ENCODE measurements around the gene LRBA. TPM values are rescaled to one million over a fixed set of nuclear protein-coding genes. Genes with fewer than 3 reads are reported as not detected.
"Not testable (repeated sequence)": the region's sequence is repeated elsewhere in the genome, so short reads cannot be mapped to it uniquely, and the experiment has no call there.

The LRBA gene
- total RNA-seq, 1 donor from 2014 or later = 54.0 TPM

DNA sequence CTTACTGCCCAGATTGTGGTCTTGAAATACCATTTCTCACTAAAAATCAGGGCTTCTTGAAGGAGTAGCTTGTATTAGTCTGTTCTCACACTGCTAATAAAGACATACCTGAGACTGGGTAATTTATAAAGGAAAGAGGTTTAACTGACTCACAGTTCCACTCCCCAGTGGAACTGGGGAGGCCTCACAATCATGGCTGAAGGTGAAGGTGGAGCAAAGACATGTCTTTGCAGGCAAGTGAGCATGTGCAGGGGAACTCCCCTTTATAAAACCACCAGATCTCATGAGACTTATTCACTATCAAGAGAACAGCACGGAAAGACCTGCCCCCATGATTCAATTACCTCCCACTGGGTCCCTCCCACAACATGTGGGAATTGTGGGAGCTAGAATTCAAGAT, 58.0 kb downstream of the LRBA start:
- H3K4me3 Mint-ChIP-seq; DNase-seq; H3K27me3 Mint-ChIP-seq; H3K27ac Mint-ChIP-seq; intact Hi-C loops (cut with micrococcal nuclease): not testable (repeated sequence)
- peaks cover 22% of the 10 kb centered on the region for H3K4me1 Mint-ChIP-seq
- H3K36me3 Mint-ChIP-seq (ENCODE audit: low read depth) = peaks cover 42% of the 10 kb centered on the region
- H3K9me3 Mint-ChIP-seq = peaks cover 20% of the 10 kb centered on the region

DNA sequence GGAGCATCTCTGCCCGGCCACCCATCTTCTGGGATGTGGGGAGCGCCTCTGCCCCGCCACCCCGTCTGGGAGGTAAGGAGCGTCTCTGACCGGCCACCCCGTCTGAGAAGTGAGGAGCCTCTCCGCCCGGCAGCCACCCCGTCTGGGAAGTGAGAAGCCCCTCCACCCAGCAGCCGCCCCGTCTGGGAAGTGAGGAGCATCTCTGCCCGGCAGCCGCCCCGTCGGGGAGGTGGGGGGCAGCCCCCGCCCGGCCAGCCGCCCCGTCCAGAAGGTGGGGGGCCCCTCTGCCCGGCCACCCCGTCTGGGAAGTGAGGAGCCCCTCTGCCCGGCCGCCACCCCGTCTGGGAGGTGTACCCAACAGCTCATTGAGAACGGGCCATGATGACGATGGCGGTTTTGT, 61.2 kb downstream of the LRBA start:
- peaks cover 40% of the 10 kb centered on the region for H3K36me3 Mint-ChIP-seq (ENCODE audit: low read depth)
- H3K9me3 Mint-ChIP-seq = peaks cover 17% of the 10 kb centered on the region
- DNase-seq; intact Hi-C loops (cut with micrococcal nuclease); H3K27ac Mint-ChIP-seq; H3K27me3 Mint-ChIP-seq; H3K4me3 Mint-ChIP-seq: not testable (repeated sequence)
- peaks cover 17% of the 10 kb centered on the region for H3K4me1 Mint-ChIP-seq

DNA sequence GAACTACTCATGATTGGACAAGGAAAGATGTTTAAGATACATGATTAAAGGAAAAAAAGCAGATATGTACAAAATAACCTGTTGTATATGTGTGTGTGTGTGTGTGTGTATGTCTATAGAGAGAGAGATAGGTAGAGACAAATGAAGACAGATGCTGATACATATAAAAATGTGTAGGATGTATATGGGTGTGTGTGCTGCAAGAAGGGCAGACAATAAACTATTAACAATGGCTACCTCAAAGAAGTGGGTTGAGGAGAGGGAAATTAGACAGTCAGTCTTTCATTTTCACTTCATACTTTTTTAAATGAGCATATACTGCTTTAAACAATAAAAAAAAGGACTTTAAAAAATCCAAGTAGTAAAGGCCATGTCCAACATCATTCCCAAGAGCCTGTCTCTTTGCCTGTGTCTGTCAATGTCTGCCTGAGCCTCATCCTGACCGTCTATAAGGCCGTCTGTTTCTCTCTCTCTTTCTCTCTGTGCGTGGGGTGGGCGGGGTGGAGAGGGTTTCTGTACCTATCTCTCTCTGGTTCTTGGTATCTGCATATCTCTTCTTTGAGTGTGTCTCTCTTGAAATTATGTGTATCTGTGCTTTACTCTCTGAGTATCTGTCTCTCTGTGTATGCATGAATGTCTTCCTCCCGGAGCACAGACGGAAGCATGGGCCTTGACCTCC, 62.8 kb downstream of the LRBA start:
- DNase-seq = no peak
- Mint-ChIP-seq H3K36me3 (ENCODE audit: low read depth) (peaks cover 24% of the 10 kb centered on the region), H3K4me1 (peaks cover 19% of the 10 kb centered on the region), H3K27me3 (no peaks in the 10 kb centered on the region), H3K9me3 (peaks cover 12% of the 10 kb centered on the region), H3K27ac (peak overlapping the region; percentile 2), H3K4me3 (no peak overlapping the region)
- intact Hi-C loops (cut with micrococcal nuclease) = no loop called here

DNA sequence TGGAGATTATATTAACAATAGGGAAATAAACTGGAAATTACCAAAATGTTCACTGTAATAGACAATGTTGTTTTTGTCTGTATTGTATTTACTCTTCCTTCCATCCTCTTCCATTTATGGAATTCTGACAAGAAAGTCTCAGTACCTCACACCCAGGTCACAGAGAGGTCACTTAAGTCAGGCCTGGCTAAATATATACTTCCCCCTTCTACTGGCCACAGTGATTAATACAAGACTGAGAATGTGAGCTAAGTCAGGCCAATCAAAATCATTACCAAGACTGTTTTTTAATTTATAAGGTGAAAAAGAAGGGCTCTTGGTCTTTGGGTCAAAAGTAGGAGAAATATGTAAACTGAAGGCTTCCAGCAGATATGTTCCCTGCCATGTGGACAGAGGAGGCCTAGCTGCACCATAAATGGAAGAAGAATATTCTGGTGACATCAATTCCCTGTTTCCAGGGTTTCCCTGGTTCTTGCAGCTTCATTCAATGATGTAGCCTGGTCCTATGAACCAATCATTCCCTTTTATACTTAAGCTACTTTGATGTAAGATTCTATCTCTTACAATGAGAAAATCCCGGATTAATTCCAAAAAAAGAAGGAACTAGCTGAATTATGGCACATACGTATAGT, 64.3 kb downstream of the LRBA start:
- Mint-ChIP-seq H3K36me3 (ENCODE audit: low read depth) (peaks cover 9% of the 10 kb centered on the region), H3K9me3 (no peaks in the 10 kb centered on the region), H3K4me3 (no peak overlapping the region), H3K4me1 (peaks cover 19% of the 10 kb centered on the region), H3K27ac (no peak overlapping the region), H3K27me3 (no peaks in the 10 kb centered on the region)
- DNase-seq = no peak
- intact Hi-C loops (cut with micrococcal nuclease) = no loop called here

DNA sequence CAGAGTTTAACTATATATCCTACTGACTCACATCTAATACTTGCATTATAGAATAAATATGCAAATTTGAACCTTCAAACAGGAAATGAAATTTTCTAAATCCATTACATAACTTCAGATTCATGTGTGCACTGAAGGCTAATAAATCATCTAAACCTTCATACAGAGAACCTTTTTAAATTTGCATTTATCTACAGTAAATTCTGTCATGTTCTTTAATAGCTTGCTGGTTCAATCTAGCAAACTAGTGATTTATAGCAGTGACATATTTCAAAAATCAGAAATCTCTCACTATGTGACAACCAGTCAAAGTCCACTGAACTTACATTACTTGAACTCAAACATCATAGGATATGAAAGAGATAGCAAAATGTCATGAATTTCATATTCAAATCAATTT, 65.1 kb downstream of the LRBA start:
- no peaks in the 10 kb centered on the region for H3K9me3 Mint-ChIP-seq
- no peak overlapping the region for H3K27ac Mint-ChIP-seq
- H3K36me3 Mint-ChIP-seq (ENCODE audit: low read depth) = peaks cover 6% of the 10 kb centered on the region
- H3K27me3 Mint-ChIP-seq = no peaks in the 10 kb centered on the region
- intact Hi-C loops (cut with micrococcal nuclease) = no loop called here
- no peak for DNase-seq
- no peak overlapping the region for H3K4me3 Mint-ChIP-seq
- peaks cover 19% of the 10 kb centered on the region for H3K4me1 Mint-ChIP-seq

DNA sequence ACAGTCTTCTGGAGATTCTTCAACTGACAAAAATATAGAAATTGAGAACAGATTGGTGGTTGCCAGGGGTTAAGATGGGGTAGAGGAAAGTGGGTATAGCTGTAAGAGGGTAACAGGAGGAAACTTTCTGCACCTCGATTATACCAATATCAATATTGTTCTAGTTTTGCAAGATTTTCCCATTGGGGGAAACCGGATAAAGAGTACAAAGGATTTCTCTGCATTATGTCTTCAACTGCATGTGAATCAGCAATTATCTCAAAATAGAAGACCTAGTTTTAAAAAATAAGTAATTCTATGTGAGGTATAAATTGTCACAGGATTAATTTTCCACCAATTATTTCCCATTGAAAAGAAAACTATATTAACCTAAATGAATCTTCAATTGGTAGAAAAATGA, 65.7 kb downstream of the LRBA start:
- H3K36me3 Mint-ChIP-seq (ENCODE audit: low read depth) = peaks cover 4% of the 10 kb centered on the region
- intact Hi-C loops (cut with micrococcal nuclease) = no loop called here
- DNase-seq = no peak
- no peak overlapping the region for H3K27ac Mint-ChIP-seq
- H3K4me3 Mint-ChIP-seq = no peak overlapping the region
- no peaks in the 10 kb centered on the region for H3K27me3 Mint-ChIP-seq
- peaks cover 19% of the 10 kb centered on the region for H3K4me1 Mint-ChIP-seq
- no peaks in the 10 kb centered on the region for H3K9me3 Mint-ChIP-seq

DNA sequence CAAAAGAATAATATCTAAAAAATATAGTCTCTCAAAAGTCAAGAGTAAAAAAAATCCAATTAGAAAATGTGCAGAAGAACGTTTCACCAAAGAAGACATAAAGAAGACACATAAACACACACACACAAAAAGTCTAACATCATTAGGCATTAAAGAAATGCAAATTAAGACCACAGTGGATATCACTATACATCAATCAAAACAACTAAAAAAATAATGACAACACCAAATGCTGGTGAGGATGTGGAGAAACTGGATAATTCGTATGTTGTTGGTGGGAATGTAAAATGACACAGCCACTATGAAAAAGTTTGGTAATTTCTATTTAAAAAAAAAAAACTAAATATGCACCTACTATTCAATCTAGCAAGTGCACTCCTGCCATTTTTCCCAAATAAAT, 66.4 kb downstream of the LRBA start:
- Mint-ChIP-seq H3K36me3 (ENCODE audit: low read depth) (peaks cover 6% of the 10 kb centered on the region), H3K27me3 (no peaks in the 10 kb centered on the region), H3K4me1 (peaks cover 21% of the 10 kb centered on the region), H3K4me3 (no peak overlapping the region), H3K9me3 (no peaks in the 10 kb centered on the region), H3K27ac (no peak overlapping the region)
- intact Hi-C loops (cut with micrococcal nuclease) = no loop called here
- DNase-seq = no peak

DNA sequence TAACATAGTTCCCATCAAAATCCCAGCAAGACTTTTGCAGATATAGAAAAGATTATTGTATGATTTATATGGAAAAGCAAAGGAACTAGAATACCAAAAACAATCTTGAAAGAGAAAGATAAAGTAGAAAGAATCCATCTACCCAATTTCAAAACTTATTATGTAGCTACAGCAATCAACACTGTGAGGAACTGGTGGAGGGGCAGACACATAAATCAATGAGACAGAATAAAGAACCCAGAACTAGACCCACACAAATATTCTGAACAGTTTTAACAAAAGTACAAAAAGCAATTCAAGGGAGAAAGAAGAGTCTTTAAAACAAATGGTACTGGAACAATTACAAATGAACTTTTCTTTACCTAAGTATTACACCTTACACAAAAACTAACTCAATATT, 67.0 kb downstream of the LRBA start:
- intact Hi-C loops (cut with micrococcal nuclease) = no loop called here

DNA sequence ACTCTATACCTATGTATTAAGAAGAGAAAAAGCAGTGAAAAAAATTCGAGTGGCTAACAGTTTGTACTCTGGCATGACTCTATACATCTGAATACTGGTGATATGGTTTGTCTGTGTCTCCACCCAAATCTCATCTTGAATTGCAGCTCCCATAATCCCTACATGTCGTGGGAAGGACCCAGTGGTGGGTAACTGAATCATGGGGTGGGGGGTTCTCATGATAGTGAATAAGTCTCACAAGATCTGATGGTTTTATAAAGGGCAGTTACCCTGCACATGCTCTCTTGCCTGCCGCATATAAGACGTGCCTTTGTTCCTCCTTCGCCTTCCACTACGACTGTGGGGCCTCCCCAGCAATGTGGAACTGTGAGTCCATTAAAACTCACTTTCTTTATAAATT, 70.4 kb downstream of the LRBA start:
- intact Hi-C loops (cut with micrococcal nuclease) = no loop called here
- DNase-seq = no peak
- Mint-ChIP-seq H3K4me1 (peaks cover 21% of the 10 kb centered on the region), H3K27me3 (no peaks in the 10 kb centered on the region), H3K36me3 (ENCODE audit: low read depth) (peaks cover 3% of the 10 kb centered on the region), H3K9me3 (no peaks in the 10 kb centered on the region), H3K4me3 (no peak overlapping the region), H3K27ac (no peak overlapping the region)

More for the DNA sequence above, 67.0 kb downstream of the LRBA start:
- Mint-ChIP-seq H3K4me1 (peaks cover 23% of the 10 kb centered on the region), H3K9me3 (no peaks in the 10 kb centered on the region), H3K27ac (no peak overlapping the region), H3K36me3 (ENCODE audit: low read depth) (peaks cover 8% of the 10 kb centered on the region), H3K4me3 (no peak overlapping the region), H3K27me3 (no peaks in the 10 kb centered on the region)
- no peak for DNase-seq

DNA sequence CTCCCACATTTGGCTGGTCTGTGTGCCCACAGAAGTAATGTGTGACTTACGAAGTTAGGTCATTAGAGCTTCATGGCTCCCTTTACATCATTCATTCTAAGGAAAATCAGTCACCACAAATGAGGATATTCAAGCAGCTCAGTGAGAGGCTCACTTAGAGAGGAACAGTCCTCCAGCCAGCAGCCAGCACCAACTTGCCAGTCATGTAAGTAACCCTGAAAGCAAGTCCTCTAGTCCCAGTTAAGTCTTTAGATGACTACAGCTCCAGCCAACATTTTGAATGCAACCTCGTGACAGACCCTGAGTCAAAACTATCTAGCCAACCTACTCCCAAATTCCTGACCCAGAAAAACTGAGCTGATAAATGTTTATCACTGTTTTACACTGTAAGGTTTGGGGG, 71.3 kb downstream of the LRBA start:
- H3K9me3 Mint-ChIP-seq = no peaks in the 10 kb centered on the region

DNA sequence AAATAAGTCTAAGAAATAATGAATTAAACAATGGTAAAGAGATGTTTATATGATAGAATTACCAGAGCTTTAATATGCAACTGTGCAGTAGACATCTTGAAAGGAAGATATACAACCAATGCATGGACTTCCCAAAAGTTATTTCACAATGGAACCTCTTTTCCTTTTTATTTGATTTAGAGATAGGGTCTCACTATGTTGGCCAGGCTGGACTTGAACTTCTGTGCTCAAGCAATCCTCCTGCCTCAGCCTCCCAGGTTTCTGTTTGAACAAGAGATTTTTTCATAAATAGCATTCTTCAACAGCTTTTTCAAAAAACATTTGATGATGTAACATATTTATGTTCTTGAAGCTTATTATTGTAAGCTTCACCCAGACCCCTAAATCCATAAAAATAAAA, 72.0 kb downstream of the LRBA start:
- Mint-ChIP-seq H3K36me3 (ENCODE audit: low read depth) (peaks cover 3% of the 10 kb centered on the region), H3K4me1 (peaks cover 31% of the 10 kb centered on the region), H3K4me3 (no peak overlapping the region), H3K27ac (no peak overlapping the region), H3K27me3 (no peaks in the 10 kb centered on the region), H3K9me3 (no peaks in the 10 kb centered on the region)
- no peak for DNase-seq
- intact Hi-C loops (cut with micrococcal nuclease) = no loop called here

More for the DNA sequence above, 71.3 kb downstream of the LRBA start:
- no peak overlapping the region for H3K27ac Mint-ChIP-seq
- H3K36me3 Mint-ChIP-seq (ENCODE audit: low read depth) = peaks cover 3% of the 10 kb centered on the region
- H3K27me3 Mint-ChIP-seq = no peaks in the 10 kb centered on the region
- no peak overlapping the region for H3K4me3 Mint-ChIP-seq
- intact Hi-C loops (cut with micrococcal nuclease) = no loop called here
- H3K4me1 Mint-ChIP-seq = peaks cover 29% of the 10 kb centered on the region
- no peak for DNase-seq

DNA sequence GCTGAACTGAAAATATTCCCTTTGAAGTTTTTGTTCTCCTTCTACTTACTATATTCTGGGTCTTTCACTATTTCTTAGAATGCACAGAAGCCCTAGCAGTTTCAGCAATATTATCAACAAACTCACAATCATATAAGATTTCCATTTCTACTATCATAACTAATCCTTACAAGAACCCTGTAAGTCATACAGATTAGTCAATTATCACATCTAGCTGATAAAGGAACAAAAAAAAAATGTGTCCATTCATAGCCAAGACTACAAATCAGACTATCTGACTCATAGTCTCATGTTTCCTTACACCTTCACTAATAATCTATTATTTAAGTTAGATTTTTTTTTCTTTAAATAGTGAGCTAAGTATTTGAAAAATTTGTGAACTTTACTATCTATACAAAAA, 72.5 kb downstream of the LRBA start:
- no peak for DNase-seq
- no peaks in the 10 kb centered on the region for H3K9me3 Mint-ChIP-seq
- no peak overlapping the region for H3K4me3 Mint-ChIP-seq
- H3K4me1 Mint-ChIP-seq = peaks cover 28% of the 10 kb centered on the region
- peaks cover 3% of the 10 kb centered on the region for H3K36me3 Mint-ChIP-seq (ENCODE audit: low read depth)
- no peaks in the 10 kb centered on the region for H3K27me3 Mint-ChIP-seq
- H3K27ac Mint-ChIP-seq = no peak overlapping the region
- intact Hi-C loops (cut with micrococcal nuclease) = no loop called here

DNA sequence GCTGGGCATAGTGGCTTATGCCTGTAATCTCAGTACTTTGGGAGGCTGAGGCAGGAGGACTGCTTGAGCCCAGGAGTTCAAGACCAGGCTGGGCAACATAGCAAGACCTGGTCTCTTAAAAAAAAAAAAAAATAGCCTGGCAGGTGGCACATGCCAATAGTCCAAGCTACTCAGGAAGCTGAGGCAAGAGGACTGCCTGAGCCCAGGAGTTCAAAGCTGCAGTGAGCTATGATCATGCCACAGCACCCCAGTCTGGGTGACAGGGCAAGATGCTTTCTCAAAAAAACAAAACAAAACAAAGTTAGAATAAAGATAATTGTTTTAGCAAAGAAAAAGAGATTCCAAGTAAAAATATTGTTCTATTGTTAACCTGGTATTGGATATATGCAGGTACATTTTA, 75.0 kb downstream of the LRBA start:
- no peak overlapping the region for H3K4me3 Mint-ChIP-seq
- no peaks in the 10 kb centered on the region for H3K9me3 Mint-ChIP-seq
- H3K27me3 Mint-ChIP-seq = no peaks in the 10 kb centered on the region
- no peak overlapping the region for H3K27ac Mint-ChIP-seq
- peaks cover 22% of the 10 kb centered on the region for H3K4me1 Mint-ChIP-seq
- intact Hi-C loops (cut with micrococcal nuclease) = no loop called here
- DNase-seq = no peak
- peaks cover 3% of the 10 kb centered on the region for H3K36me3 Mint-ChIP-seq (ENCODE audit: low read depth)

DNA sequence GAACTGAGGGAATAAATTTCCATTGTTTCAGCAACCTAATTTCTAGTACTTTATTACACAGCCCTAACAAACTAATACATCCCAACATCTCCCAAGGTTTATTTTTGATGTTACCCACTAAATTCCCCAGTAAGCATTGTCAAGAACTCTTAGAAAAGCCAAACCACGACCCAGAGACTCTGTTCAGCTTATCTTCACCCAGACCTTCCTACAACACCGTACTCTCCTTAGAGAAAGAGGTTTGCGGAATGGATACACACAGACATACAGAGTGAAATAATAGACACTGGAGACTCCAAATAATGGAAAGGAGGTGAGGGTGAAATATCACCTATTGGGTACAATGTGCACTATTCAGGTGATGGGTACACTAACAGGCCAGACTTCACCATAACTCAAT, 75.6 kb downstream of the LRBA start:
- H3K27me3 Mint-ChIP-seq = no peaks in the 10 kb centered on the region
- intact Hi-C loops (cut with micrococcal nuclease) = no loop called here
- H3K9me3 Mint-ChIP-seq = no peaks in the 10 kb centered on the region
- peaks cover 3% of the 10 kb centered on the region for H3K36me3 Mint-ChIP-seq (ENCODE audit: low read depth)
- no peak overlapping the region for H3K4me3 Mint-ChIP-seq
- H3K4me1 Mint-ChIP-seq = peaks cover 22% of the 10 kb centered on the region
- peak overlapping the region; percentile 12 for H3K27ac Mint-ChIP-seq
- no peak for DNase-seq
